ENCODE measurements around the gene RPS19BP1.
A peak's percentile ranks its signal among the peaks of the same experiment; 100 is the strongest.

Gene RPS19BP1

DNA sequence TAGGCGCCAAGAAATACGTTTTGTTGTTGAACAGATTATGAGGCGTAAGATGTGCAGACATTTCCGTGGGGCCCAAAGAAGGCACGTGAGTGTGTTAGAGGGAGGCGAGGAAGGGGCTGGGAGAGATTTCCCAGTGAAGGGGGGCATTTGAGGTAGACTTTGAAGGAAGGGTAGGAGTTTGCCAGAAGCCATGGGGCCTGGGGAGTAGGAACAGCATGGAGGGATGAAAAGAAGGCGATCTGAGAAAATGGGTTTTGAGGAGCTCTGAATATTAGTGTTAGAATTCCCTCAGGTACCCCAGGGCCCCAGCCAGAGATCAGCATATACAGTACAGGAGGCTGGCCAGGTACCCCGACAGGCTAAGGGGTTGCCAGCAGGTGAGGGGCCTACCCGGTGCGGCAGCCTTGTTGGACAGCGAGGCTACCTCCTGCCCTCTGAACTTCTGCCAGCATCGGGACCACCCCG is 30.9 kb downstream of the RPS19BP1 start:
- H3K4me1 ChIP-seq (ENCODE audit: insufficient read depth, insufficient read length) = peaks cover 5% of the 10 kb centered on the region
- TF ChIP-seq SUZ12 (IDR thresholded peaks at IDR 0.05; ENCODE audit: extremely low read depth, insufficient read depth, insufficient read length) (no peak), ZNF274 (IDR thresholded peaks at IDR 0.05; ENCODE audit: low read depth, low read length) (no peak), YY1 (IDR thresholded peaks at IDR 0.05; ENCODE audit: insufficient read depth, insufficient read length) (no peak)
- peak overlapping the region; percentile 66 for H3K9ac ChIP-seq (ENCODE audit: insufficient read length, low read depth)
- H3K36me3 ChIP-seq (ENCODE audit: insufficient read depth, insufficient read length, low read length) = peaks cover 38% of the 10 kb centered on the region
- peak overlapping the region; percentile 18 for H3K4me3 ChIP-seq (ENCODE audit: insufficient read length, low read depth)
- DNase-seq (ENCODE audit: low read depth, low spot score) = no peak
- H3K27me3 ChIP-seq (ENCODE audit: insufficient read depth, insufficient read length) = peaks cover 55% of the 10 kb centered on the region
- H3K9me3 ChIP-seq (ENCODE audit: insufficient read depth, low read length) = no peaks in the 10 kb centered on the region

GRCh38 chr22:39500101-39500500 is 32.4 kb downstream of the RPS19BP1 start:
- no peak for DNase-seq (ENCODE audit: low read depth, low spot score)
- Histone ChIP-seq H3K9ac (ENCODE audit: insufficient read length, low read depth) (no peak overlapping the region), H3K27me3 (ENCODE audit: insufficient read depth, insufficient read length) (peaks cover 40% of the 10 kb centered on the region), H3K36me3 (ENCODE audit: insufficient read depth, insufficient read length, low read length) (peaks cover 22% of the 10 kb centered on the region), H3K9me3 (ENCODE audit: insufficient read depth, low read length) (no peaks in the 10 kb centered on the region), H3K4me1 (ENCODE audit: insufficient read depth, insufficient read length) (peaks cover 10% of the 10 kb centered on the region), H3K4me3 (ENCODE audit: insufficient read length, low read depth) (no peak overlapping the region)
- TF ChIP-seq SUZ12 (IDR thresholded peaks at IDR 0.05; ENCODE audit: extremely low read depth, insufficient read depth, insufficient read length) = no peak
- TF ChIP-seq ZNF274 (IDR thresholded peaks at IDR 0.05; ENCODE audit: low read depth, low read length) = no peak
- TF ChIP-seq YY1 (IDR thresholded peaks at IDR 0.05; ENCODE audit: insufficient read depth, insufficient read length) = no peak

DNA sequence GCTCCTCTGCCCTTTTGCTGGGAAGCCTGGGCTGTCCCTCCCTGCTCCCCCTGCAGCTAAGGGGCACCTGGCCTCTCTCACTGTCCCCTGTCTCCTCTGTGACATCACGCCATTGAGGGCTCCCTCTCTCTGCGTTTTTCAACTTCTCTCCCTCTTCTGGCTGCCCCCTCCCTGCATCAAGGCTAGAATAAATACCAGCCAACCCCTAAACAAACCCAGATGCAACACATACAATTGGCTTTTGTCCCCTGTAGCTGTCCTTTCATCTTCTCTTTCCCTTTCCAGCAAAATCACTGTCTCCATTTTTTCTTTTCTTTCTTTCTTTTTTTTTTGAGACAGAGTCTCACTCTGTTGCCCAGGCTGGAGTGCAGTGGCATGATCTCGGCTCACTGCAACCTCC is 33.7 kb downstream of the RPS19BP1 start:
- H3K27me3 ChIP-seq (ENCODE audit: insufficient read depth, insufficient read length) = peaks cover 27% of the 10 kb centered on the region
- no peak overlapping the region for H3K4me3 ChIP-seq (ENCODE audit: insufficient read length, low read depth)
- peaks cover 10% of the 10 kb centered on the region for H3K4me1 ChIP-seq (ENCODE audit: insufficient read depth, insufficient read length)
- H3K36me3 ChIP-seq (ENCODE audit: insufficient read depth, insufficient read length, low read length) = peaks cover 9% of the 10 kb centered on the region
- H3K9ac ChIP-seq (ENCODE audit: insufficient read length, low read depth) = peak overlapping the region; percentile 42
- H3K9me3 ChIP-seq (ENCODE audit: insufficient read depth, low read length) = no peaks in the 10 kb centered on the region
- DNase-seq (ENCODE audit: low read depth, low spot score) = no peak
- TF ChIP-seq SUZ12 (IDR thresholded peaks at IDR 0.05; ENCODE audit: extremely low read depth, insufficient read depth, insufficient read length) = no peak
- TF ChIP-seq ZNF274 (IDR thresholded peaks at IDR 0.05; ENCODE audit: low read depth, low read length) = no peak
- no peak for TF ChIP-seq YY1 (IDR thresholded peaks at IDR 0.05; ENCODE audit: insufficient read depth, insufficient read length)

- H3K4me3 ChIP-seq (ENCODE audit: insufficient read length, low read depth) = no peak overlapping the region
- TF ChIP-seq SUZ12 (IDR thresholded peaks at IDR 0.05; ENCODE audit: extremely low read depth, insufficient read depth, insufficient read length) = no peak
- no peak for TF ChIP-seq ZNF274 (IDR thresholded peaks at IDR 0.05; ENCODE audit: low read depth, low read length)
- no peak for TF ChIP-seq YY1 (IDR thresholded peaks at IDR 0.05; ENCODE audit: insufficient read depth, insufficient read length)
- peaks cover 4% of the 10 kb centered on the region for H3K36me3 ChIP-seq (ENCODE audit: insufficient read depth, insufficient read length, low read length)
- DNase-seq (ENCODE audit: low read depth, low spot score) = no peak
- H3K27me3 ChIP-seq (ENCODE audit: insufficient read depth, insufficient read length) = peaks cover 22% of the 10 kb centered on the region
- H3K4me1 ChIP-seq (ENCODE audit: insufficient read depth, insufficient read length) = peaks cover 10% of the 10 kb centered on the region
- H3K9ac ChIP-seq (ENCODE audit: insufficient read length, low read depth) = peak overlapping the region; percentile 42
- H3K9me3 ChIP-seq (ENCODE audit: insufficient read depth, low read length) = no peaks in the 10 kb centered on the region
These were observed 34.2 kb downstream of the RPS19BP1 start for GRCh38 chr22:39498368-39498767.

- no peak for TF ChIP-seq YY1 (IDR thresholded peaks at IDR 0.05; ENCODE audit: insufficient read depth, insufficient read length)
- Histone ChIP-seq H3K9me3 (ENCODE audit: insufficient read depth, low read length) (no peaks in the 10 kb centered on the region), H3K9ac (ENCODE audit: insufficient read length, low read depth) (no peak overlapping the region), H3K4me1 (ENCODE audit: insufficient read depth, insufficient read length) (peaks cover 7% of the 10 kb centered on the region), H3K36me3 (ENCODE audit: insufficient read depth, insufficient read length, low read length) (no peaks in the 10 kb centered on the region), H3K27me3 (ENCODE audit: insufficient read depth, insufficient read length) (peaks cover 17% of the 10 kb centered on the region), H3K4me3 (ENCODE audit: insufficient read length, low read depth) (no peak overlapping the region)
- DNase-seq (ENCODE audit: low read depth, low spot score) = no peak
These were observed 35.1 kb downstream of the RPS19BP1 start for GRCh38 chr22:39497429-39497828.

- no peak for DNase-seq (ENCODE audit: low read depth, low spot score)
- peaks cover 17% of the 10 kb centered on the region for H3K27me3 ChIP-seq (ENCODE audit: insufficient read depth, insufficient read length)
- peaks cover 7% of the 10 kb centered on the region for H3K4me1 ChIP-seq (ENCODE audit: insufficient read depth, insufficient read length)
- H3K9ac ChIP-seq (ENCODE audit: insufficient read length, low read depth) = peak overlapping the region; percentile 70
- no peaks in the 10 kb centered on the region for H3K36me3 ChIP-seq (ENCODE audit: insufficient read depth, insufficient read length, low read length)
- TF ChIP-seq SUZ12 (IDR thresholded peaks at IDR 0.05; ENCODE audit: extremely low read depth, insufficient read depth, insufficient read length) (no peak), YY1 (IDR thresholded peaks at IDR 0.05; ENCODE audit: insufficient read depth, insufficient read length) (no peak), ZNF274 (IDR thresholded peaks at IDR 0.05; ENCODE audit: low read depth, low read length) (no peak)
- no peak overlapping the region for H3K4me3 ChIP-seq (ENCODE audit: insufficient read length, low read depth)
- H3K9me3 ChIP-seq (ENCODE audit: insufficient read depth, low read length) = no peaks in the 10 kb centered on the region
These were observed 36.3 kb downstream of the RPS19BP1 start for GRCh38 chr22:39496131-39496838.

DNA sequence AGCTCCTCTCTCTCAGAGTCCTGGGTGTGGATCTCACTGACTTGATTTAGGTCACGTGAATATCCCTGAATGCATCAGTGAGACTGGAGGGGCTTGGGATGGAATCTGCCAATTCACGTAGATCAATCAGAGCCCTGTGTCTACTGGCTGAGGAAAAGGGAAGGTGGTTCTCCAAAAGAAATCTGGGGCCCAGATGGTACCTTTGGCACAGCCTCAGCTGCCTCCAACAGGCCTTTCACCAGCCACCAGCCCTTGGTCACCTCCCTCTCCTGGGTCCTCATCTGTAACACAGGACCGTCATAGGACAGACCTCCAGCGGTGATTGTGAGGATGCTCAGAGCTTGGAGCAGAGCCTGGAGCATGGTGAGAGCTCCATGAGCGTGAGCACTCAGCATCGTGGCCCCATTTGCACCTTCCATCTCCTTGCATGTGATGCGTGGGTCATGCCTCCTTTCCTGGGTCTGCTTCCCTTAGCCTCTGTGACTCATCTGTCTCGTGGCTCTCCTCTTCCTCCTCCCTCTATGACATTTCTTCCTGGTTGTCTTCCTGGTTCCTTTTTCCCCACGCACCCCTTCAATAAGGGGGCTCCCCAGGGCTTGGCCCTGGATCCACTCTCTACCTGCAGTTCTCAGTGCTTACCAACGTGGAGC is 38.0 kb downstream of the RPS19BP1 start:
- H3K36me3 ChIP-seq (ENCODE audit: insufficient read depth, insufficient read length, low read length) = peaks cover under 1% of the 10 kb centered on the region
- H3K4me1 ChIP-seq (ENCODE audit: insufficient read depth, insufficient read length) = peaks cover 9% of the 10 kb centered on the region
- no peak overlapping the region for H3K9ac ChIP-seq (ENCODE audit: insufficient read length, low read depth)
- H3K4me3 ChIP-seq (ENCODE audit: insufficient read length, low read depth) = no peak overlapping the region
- no peaks in the 10 kb centered on the region for H3K9me3 ChIP-seq (ENCODE audit: insufficient read depth, low read length)
- TF ChIP-seq YY1 (IDR thresholded peaks at IDR 0.05; ENCODE audit: insufficient read depth, insufficient read length) = no peak
- no peak for TF ChIP-seq ZNF274 (IDR thresholded peaks at IDR 0.05; ENCODE audit: low read depth, low read length)
- TF ChIP-seq SUZ12 (IDR thresholded peaks at IDR 0.05; ENCODE audit: extremely low read depth, insufficient read depth, insufficient read length) = no peak
- no peak for DNase-seq (ENCODE audit: low read depth, low spot score)
- peaks cover 14% of the 10 kb centered on the region for H3K27me3 ChIP-seq (ENCODE audit: insufficient read depth, insufficient read length)
